Renal cortex interstitium (tissue), 11 donors: ENCODE measurements around the gene POLR2L. TPM values are rescaled to one million over a fixed set of nuclear protein-coding genes. Genes with fewer than 3 reads are reported as not detected.
A peak's percentile ranks its signal among the peaks of the same experiment; 100 is the strongest.

Experiments
- DNase-seq, 11 donors: peaks; one replicate each; pipeline ENCODE4 v3.0.0-alpha.2; 2013; ENCODE audit warnings: low read depth in 9 of 11, low spot score in 4 of 11; ENCODE audit errors: extremely low read depth in 1 of 11
- polyA plus RNA-seq, 3 donors: library from polyadenylated mRNA; unstranded; fragments of 120-200 nt; gene quantifications; one replicate each; pipeline ENCODE4 v1.2.1, GENCODE V29; 2013; ENCODE audit not compliant: insufficient read length in 3 of 3

The POLR2L gene
- polyA plus RNA-seq, 3 donors, result 85.4 to 128 (median 123) TPM

- no peak for DNase-seq
Measured at GRCh38 chr11:808427-809286, 33.7 kb downstream of the POLR2L start.

- no peak for DNase-seq
Measured at GRCh38 chr11:804599-804964, 37.7 kb downstream of the POLR2L start.

GRCh38 chr11:803770-804598 lies 38.3 kb downstream of the POLR2L start:
- no peak for DNase-seq

- DNase-seq, result no peak
Measured at GRCh38 chr11:803467-803742, 38.9 kb downstream of the POLR2L start.

GRCh38 chr11:802693-803466 lies 39.4 kb downstream of the POLR2L start:
- DNase-seq, result no peak

GRCh38 chr11:802018-802617 lies 40.2 kb downstream of the POLR2L start:
- no peak for DNase-seq

GRCh38 chr11:801097-801780 lies 41.1 kb downstream of the POLR2L start:
- DNase-seq, result no peak

- no peak for DNase-seq
Measured at GRCh38 chr11:800473-800872, 41.9 kb downstream of the POLR2L start.

GRCh38 chr11:799641-800316 lies 42.5 kb downstream of the POLR2L start:
- DNase-seq, result no peak

- peak in 6 of 11 donors; percentile 63 to 79 (median 77) for DNase-seq
Measured at GRCh38 chr11:798093-798713, 44.1 kb downstream of the POLR2L start, which contains the start of gene SLC25A22. SLC25A22 (minus strand) TSS chr11:798281; CDS start chr11:795006, 3,275 bp downstream.

- DNase-seq, result peak in 5 of 11 donors; percentile 67 to 79 (median 79)
Measured at GRCh38 chr11:797296-798092, 44.8 kb downstream of the POLR2L start.

GRCh38 chr11:796565-797295 lies 45.6 kb downstream of the POLR2L start:
- no peak for DNase-seq

- DNase-seq, result peak in 2 of 11 donors; percentile 27 to 55
Measured at GRCh38 chr11:795634-796564, 46.4 kb downstream of the POLR2L start.

- DNase-seq, result no peak
Measured at GRCh38 chr11:794766-795633, 47.3 kb downstream of the POLR2L start.
